Epithelial cell of prostate (primary cell): Measurements from ENCODE around the gene TBX3.

Experiments used
- DNase-seq: peaks from one replicate; pipeline ENCODE4 v3.0.0-alpha.2; 2011; ENCODE audit warnings: low read depth, low spot score
- H3K27ac ChIP-seq: fragments of 450-650 bp; 2 replicates; pipeline ENCODE4 v1.5.1; 2017; ENCODE audit warnings: mild to moderate bottlenecking

TBX3 gene

GRCh38 chr12:114697243-114697716, 13.3 kb upstream of the TBX3 start:
- H3K27ac ChIP-seq: no peak overlapping the region
- no peak for DNase-seq

- no peak overlapping the region for H3K27ac ChIP-seq
These were observed 12.7 kb upstream of the TBX3 start for GRCh38 chr12:114696443-114697242.

GRCh38 chr12:114695305-114695592, 11.3 kb upstream of the TBX3 start:
- peak overlapping the region; percentile 84 for H3K27ac ChIP-seq
- DNase-seq: no peak

More at GRCh38 chr12:114696443-114697242, 12.7 kb upstream of the TBX3 start:
- DNase-seq: no peak

GRCh38 chr12:114694436-114695304, 10.7 kb upstream of the TBX3 start:
- peak overlapping the region; percentile 84 for H3K27ac ChIP-seq
- no peak for DNase-seq

GRCh38 chr12:114693532-114693931, 9.6 kb upstream of the TBX3 start:
- DNase-seq: no peak
- H3K27ac ChIP-seq: peak overlapping the region; percentile 84

- peak overlapping the region; percentile 84 for H3K27ac ChIP-seq
- no peak for DNase-seq
These were observed 9.1 kb upstream of the TBX3 start for GRCh38 chr12:114693059-114693531.

GRCh38 chr12:114692186-114693058, 8.4 kb upstream of the TBX3 start:
- peak overlapping the region; percentile 84 for H3K27ac ChIP-seq
- no peak for DNase-seq

- DNase-seq: no peak
These were observed 7.8 kb upstream of the TBX3 start for GRCh38 chr12:114691763-114692185.

GRCh38 chr12:114691196-114691595, 7.2 kb upstream of the TBX3 start:
- peak overlapping the region; percentile 84 for H3K27ac ChIP-seq
- no peak for DNase-seq

More at GRCh38 chr12:114691763-114692185, 7.8 kb upstream of the TBX3 start:
- peak overlapping the region; percentile 84 for H3K27ac ChIP-seq

- H3K27ac ChIP-seq: peak overlapping the region; percentile 84
- no peak for DNase-seq
These were observed 6.5 kb upstream of the TBX3 start for GRCh38 chr12:114690267-114691135.

GRCh38 chr12:114689075-114689994, 5.4 kb upstream of the TBX3 start:
- DNase-seq: no peak
- H3K27ac ChIP-seq: peak overlapping the region; percentile 96

- H3K27ac ChIP-seq: peak overlapping the region; percentile 96
- DNase-seq: no peak
These were observed 4.4 kb upstream of the TBX3 start for GRCh38 chr12:114688256-114688845.

- DNase-seq: no peak
- H3K27ac ChIP-seq: peak overlapping the region; percentile 96
These were observed 3.8 kb upstream of the TBX3 start for GRCh38 chr12:114687802-114688201.

- H3K27ac ChIP-seq: peak overlapping the region; percentile 96
- DNase-seq: no peak
These were observed 3.0 kb upstream of the TBX3 start for GRCh38 chr12:114686773-114687500.

- DNase-seq: no peak
- H3K27ac ChIP-seq: peak overlapping the region; percentile 96
These were observed 2.4 kb upstream of the TBX3 start for GRCh38 chr12:114686426-114686772.

- no peak for DNase-seq
- peak overlapping the region; percentile 96 for H3K27ac ChIP-seq
These were observed 1.9 kb upstream of the TBX3 start for GRCh38 chr12:114685869-114686268.

GRCh38 chr12:114685320-114685781, 1.4 kb upstream of the TBX3 start:
- peak overlapping the region; percentile 96 for H3K27ac ChIP-seq

More at GRCh38 chr12:114685320-114685781, 1.4 kb upstream of the TBX3 start:
- DNase-seq: no peak
